ENCODE measurements around the gene APOB.

The APOB gene

DNA sequence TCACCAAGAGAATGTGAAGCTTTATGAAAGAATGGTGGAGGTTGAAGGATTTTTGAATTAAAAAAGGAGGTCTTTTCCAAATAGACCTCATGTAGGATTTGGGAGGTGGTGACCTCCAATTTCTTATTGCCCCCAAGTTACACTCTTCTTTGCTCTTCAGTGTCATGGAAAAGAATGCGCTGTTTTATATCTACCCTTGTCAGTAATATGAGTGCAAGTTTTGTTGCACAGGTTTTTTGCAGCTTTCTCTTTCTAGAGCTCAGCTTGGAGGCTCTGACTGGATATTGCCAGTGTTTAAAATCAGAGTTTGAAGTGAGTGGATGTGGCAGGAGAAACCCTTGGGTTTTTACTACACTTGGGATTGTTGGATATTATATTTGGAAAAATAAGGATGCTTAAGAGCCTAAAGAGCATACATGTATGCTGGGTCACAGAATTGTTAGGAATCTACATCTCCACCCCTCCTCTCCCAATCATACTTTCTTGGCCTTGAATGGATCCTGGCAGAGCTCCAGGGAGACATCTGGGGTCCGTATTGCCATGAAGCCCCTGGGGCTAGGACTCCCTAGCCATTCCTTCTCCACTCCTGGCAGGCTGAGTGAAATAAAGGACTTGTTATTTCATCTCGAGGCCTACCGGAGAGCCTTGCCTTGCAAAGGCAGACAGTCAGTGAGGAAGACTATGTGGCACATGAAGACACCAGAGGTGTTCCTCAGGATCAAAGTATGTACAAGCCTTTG lies 43.8 kb downstream of the APOB start:
- H3K4me3 ChIP-seq (ENCODE audit: low read depth in 1 of 2, low read length in 2 of 2), result no peak overlapping the region
- H3K9ac ChIP-seq (ENCODE audit: low read depth, low read length), result no peak overlapping the region
- H2AFZ ChIP-seq (ENCODE audit: low read depth, low read length), result no peak overlapping the region
- DNase-seq (no peak), ATAC-seq (ENCODE audit: insufficient read depth, low read depth) (no peak)
- TF ChIP-seq, protein P1, sequence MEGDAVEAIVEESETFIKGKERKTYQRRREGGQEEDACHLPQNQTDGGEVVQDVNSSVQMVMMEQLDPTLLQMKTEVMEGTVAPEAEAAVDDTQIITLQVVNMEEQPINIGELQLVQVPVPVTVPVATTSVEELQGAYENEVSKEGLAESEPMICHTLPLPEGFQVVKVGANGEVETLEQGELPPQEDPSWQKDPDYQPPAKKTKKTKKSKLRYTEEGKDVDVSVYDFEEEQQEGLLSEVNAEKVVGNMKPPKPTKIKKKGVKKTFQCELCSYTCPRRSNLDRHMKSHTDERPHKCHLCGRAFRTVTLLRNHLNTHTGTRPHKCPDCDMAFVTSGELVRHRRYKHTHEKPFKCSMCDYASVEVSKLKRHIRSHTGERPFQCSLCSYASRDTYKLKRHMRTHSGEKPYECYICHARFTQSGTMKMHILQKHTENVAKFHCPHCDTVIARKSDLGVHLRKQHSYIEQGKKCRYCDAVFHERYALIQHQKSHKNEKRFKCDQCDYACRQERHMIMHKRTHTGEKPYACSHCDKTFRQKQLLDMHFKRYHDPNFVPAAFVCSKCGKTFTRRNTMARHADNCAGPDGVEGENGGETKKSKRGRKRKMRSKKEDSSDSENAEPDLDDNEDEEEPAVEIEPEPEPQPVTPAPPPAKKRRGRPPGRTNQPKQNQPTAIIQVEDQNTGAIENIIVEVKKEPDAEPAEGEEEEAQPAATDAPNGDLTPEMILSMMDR (IDR thresholded peaks at IDR 0.05; ENCODE audit: borderline replicate concordance, extremely low read depth, low read length, poor library complexity, severe bottlenecking), result no peak
- TF ChIP-seq EZH2 (IDR thresholded peaks at IDR 0.05; ENCODE audit: borderline replicate concordance, low read depth, low read length, severe bottlenecking), result no peak
- H3K27me3 ChIP-seq (ENCODE audit: insufficient read depth, low read length, poor library complexity), result no peaks in the 10 kb centered on the region
- H3K27ac ChIP-seq (ENCODE audit: low read length), result no peak overlapping the region
- no peaks in the 10 kb centered on the region for H3K9me3 ChIP-seq (ENCODE audit: insufficient read depth, low read length, severe bottlenecking)
- H3K79me2 ChIP-seq (ENCODE audit: insufficient read depth, low read length), result no peaks in the 10 kb centered on the region
- H4K20me1 ChIP-seq (ENCODE audit: insufficient read depth, low read length), result no peaks in the 10 kb centered on the region
- H3K4me1 ChIP-seq (ENCODE audit: insufficient read depth, low read length), result no peaks in the 10 kb centered on the region
- no peak overlapping the region for H3K4me2 ChIP-seq (ENCODE audit: insufficient read depth, low read length)
- no peaks in the 10 kb centered on the region for H3K36me3 ChIP-seq (ENCODE audit: insufficient read depth, low read length)

DNA sequence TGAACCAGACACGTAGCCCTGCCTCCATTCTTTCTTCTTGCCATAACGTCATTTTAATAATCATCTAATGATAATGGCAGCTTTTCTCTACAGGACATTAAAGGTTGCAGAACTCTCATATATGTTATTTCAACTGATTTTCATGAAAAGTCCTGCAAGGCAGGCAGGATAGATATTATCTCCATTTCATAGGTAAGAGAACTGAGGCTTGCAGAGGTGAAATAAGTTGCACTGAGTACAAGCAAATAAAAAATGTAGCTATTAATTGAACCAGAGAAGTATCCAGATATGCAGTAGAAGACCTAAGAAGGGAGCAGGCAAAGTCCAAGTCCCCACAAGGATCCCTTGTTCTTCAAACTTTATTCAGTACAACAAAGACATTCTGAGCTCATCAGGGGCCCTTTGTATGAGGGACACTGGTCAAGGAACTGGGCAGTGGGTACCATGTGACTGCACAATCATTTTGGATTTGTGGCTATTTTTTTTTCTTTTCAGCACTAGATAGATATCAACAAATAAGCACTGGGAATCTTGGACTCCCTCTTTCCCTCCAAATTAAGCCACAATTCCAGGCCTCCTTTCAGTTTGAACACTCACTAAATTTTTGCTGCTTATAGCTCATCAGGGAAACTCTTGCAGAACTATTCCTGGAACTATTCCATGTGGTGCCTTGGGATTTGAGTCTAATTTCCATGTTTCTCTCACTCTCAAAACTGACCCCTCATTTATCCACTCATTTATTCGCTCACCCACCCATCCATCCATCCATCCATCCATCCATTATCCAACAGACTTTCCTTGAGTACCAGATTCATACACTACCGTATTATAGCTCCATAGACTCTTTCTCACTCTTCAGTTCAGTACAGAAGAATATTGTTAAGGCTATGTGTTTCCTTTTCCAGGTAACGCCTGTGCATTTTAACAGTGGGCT lies 44.6 kb downstream of the APOB start:
- ATAC-seq (ENCODE audit: insufficient read depth, low read depth), result no peak
- Histone ChIP-seq H3K9ac (ENCODE audit: low read depth, low read length) (no peak overlapping the region), H4K20me1 (ENCODE audit: insufficient read depth, low read length) (no peaks in the 10 kb centered on the region), H3K4me3 (ENCODE audit: low read depth in 1 of 2, low read length in 2 of 2) (no peak overlapping the region), H3K79me2 (ENCODE audit: insufficient read depth, low read length) (no peaks in the 10 kb centered on the region), H3K36me3 (ENCODE audit: insufficient read depth, low read length) (no peaks in the 10 kb centered on the region), H2AFZ (ENCODE audit: low read depth, low read length) (no peak overlapping the region), H3K27me3 (ENCODE audit: insufficient read depth, low read length, poor library complexity) (no peaks in the 10 kb centered on the region), H3K9me3 (ENCODE audit: insufficient read depth, low read length, severe bottlenecking) (no peaks in the 10 kb centered on the region), H3K4me2 (ENCODE audit: insufficient read depth, low read length) (no peak overlapping the region), H3K27ac (ENCODE audit: low read length) (no peak overlapping the region), H3K4me1 (ENCODE audit: insufficient read depth, low read length) (no peaks in the 10 kb centered on the region)
- no peak for TF ChIP-seq EZH2 (IDR thresholded peaks at IDR 0.05; ENCODE audit: borderline replicate concordance, low read depth, low read length, severe bottlenecking)
- TF ChIP-seq, protein P1 (IDR thresholded peaks at IDR 0.05; ENCODE audit: borderline replicate concordance, extremely low read depth, low read length, poor library complexity, severe bottlenecking), result no peak
- no peak for DNase-seq

DNA sequence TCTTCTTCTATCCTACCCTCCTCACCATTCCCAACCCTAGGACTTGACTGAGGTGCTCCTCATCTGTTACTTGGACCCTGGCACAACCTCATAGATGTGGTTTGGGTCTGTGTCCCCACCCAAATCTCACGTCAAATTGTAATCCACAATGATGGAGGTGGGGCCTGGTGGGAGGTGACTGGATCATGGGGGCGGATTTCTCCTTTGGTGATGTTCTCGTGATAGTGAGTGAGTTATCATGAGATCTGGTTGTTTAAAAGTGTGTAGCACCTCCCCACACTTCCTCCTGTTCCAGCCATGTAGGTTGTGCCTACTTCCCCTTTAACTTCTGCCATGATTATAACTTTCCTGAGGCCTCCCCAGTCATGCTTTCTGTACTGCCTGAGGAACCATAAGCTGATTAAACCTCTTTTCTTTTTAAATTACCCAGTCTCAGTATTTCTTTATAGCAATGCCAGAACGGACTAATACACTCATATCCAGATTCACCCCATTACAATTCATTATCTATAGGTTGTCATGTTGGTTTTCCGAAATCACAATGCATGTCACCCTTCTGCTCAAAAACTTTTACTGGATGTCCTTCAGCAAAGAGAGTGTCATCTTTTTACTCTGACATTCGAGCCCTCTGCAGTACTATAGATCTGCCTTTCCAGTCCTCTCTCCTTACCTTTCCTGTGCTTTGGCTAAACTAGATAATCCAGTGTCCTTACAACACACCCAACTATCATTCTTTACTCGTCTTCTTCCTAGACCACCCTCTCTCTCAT lies 45.7 kb downstream of the APOB start:
- Histone ChIP-seq H2AFZ (ENCODE audit: low read depth, low read length) (no peak overlapping the region), H3K36me3 (ENCODE audit: insufficient read depth, low read length) (no peaks in the 10 kb centered on the region), H3K79me2 (ENCODE audit: insufficient read depth, low read length) (no peaks in the 10 kb centered on the region), H3K9ac (ENCODE audit: low read depth, low read length) (no peak overlapping the region), H3K27ac (ENCODE audit: low read length) (no peak overlapping the region), H3K4me1 (ENCODE audit: insufficient read depth, low read length) (no peaks in the 10 kb centered on the region), H4K20me1 (ENCODE audit: insufficient read depth, low read length) (no peaks in the 10 kb centered on the region), H3K4me2 (ENCODE audit: insufficient read depth, low read length) (no peak overlapping the region), H3K4me3 (ENCODE audit: low read depth in 1 of 2, low read length in 2 of 2) (no peak overlapping the region), H3K27me3 (ENCODE audit: insufficient read depth, low read length, poor library complexity) (no peaks in the 10 kb centered on the region), H3K9me3 (ENCODE audit: insufficient read depth, low read length, severe bottlenecking) (no peaks in the 10 kb centered on the region)
- ATAC-seq (ENCODE audit: insufficient read depth, low read depth), result no peak
- no peak for TF ChIP-seq EZH2 (IDR thresholded peaks at IDR 0.05; ENCODE audit: borderline replicate concordance, low read depth, low read length, severe bottlenecking)
- TF ChIP-seq, protein P1 (IDR thresholded peaks at IDR 0.05; ENCODE audit: borderline replicate concordance, extremely low read depth, low read length, poor library complexity, severe bottlenecking), result no peak
- no peak for DNase-seq

Measured in DND-41 (cell line).